PC-3 (cell line): ENCODE results near the gene DIAPH2.

Experiments used
- CTCF ChIP-seq: fragments of 300-600 bp; sonication (generic); conservative IDR thresholded peaks from 2 replicates; pipeline ENCODE4 v1.5.1; 2017; ENCODE audit warnings: antibody characterized with exemption, low read depth, mild to moderate bottlenecking, low read length
- EZH2 ChIP-seq: fragments of 300-600 bp; sonication (generic); IDR thresholded peaks from one replicate; pipeline ENCODE4 v1.6.1; 2017; ENCODE audit warnings: antibody characterized with exemption, mild to moderate bottlenecking, low read length; ENCODE audit not compliant: unreplicated experiment
- EZH2phosphoT487 ChIP-seq: fragments of 300-600 bp; sonication (generic); IDR thresholded peaks from 2 replicates; pipeline ENCODE4 v1.6.1; 2018; ENCODE audit warnings: mild to moderate bottlenecking, antibody characterized with exemption, low read length, borderline replicate concordance

- TF ChIP-seq CTCF (no peak), EZH2 (no peak), EZH2phosphoT487 (no peak)
Observed at GRCh38 chrX:97563531-97564133, 879.0 kb downstream of the DIAPH2 start.
